KOPT-K1 (cell line): Measurements from ENCODE around the gene IL1A.
"Not testable (repeated sequence)": the region's sequence is repeated elsewhere in the genome, so short reads cannot be mapped to it uniquely, and the experiment has no call there.

ENCODE experiments used
- H3K27ac ChIP-seq: fragments of 200-600 bp; sonication (generic); 2 replicates; pipeline ENCODE4 v1.5.1; 2016; ENCODE audit warnings: antibody characterized with exemption, mild to moderate bottlenecking, low read depth, low read length; ENCODE audit not compliant: poor library complexity, severe bottlenecking
- H3K36me3 ChIP-seq: fragments of 200-600 bp; sonication (generic); 2 replicates; pipeline ENCODE4 v1.5.1; 2017; ENCODE audit warnings: antibody characterized with exemption, mild to moderate bottlenecking, low read length, moderate library complexity; ENCODE audit not compliant: insufficient read depth
- H3K9me3 ChIP-seq: fragments of 200-600 bp; sonication (generic); 2 replicates; pipeline ENCODE4 v1.5.1; 2017; ENCODE audit warnings: antibody characterized with exemption, low read length, mild to moderate bottlenecking; ENCODE audit not compliant: insufficient read depth, poor library complexity, severe bottlenecking

The IL1A gene, protein sequence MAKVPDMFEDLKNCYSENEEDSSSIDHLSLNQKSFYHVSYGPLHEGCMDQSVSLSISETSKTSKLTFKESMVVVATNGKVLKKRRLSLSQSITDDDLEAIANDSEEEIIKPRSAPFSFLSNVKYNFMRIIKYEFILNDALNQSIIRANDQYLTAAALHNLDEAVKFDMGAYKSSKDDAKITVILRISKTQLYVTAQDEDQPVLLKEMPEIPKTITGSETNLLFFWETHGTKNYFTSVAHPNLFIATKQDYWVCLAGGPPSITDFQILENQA

DNA sequence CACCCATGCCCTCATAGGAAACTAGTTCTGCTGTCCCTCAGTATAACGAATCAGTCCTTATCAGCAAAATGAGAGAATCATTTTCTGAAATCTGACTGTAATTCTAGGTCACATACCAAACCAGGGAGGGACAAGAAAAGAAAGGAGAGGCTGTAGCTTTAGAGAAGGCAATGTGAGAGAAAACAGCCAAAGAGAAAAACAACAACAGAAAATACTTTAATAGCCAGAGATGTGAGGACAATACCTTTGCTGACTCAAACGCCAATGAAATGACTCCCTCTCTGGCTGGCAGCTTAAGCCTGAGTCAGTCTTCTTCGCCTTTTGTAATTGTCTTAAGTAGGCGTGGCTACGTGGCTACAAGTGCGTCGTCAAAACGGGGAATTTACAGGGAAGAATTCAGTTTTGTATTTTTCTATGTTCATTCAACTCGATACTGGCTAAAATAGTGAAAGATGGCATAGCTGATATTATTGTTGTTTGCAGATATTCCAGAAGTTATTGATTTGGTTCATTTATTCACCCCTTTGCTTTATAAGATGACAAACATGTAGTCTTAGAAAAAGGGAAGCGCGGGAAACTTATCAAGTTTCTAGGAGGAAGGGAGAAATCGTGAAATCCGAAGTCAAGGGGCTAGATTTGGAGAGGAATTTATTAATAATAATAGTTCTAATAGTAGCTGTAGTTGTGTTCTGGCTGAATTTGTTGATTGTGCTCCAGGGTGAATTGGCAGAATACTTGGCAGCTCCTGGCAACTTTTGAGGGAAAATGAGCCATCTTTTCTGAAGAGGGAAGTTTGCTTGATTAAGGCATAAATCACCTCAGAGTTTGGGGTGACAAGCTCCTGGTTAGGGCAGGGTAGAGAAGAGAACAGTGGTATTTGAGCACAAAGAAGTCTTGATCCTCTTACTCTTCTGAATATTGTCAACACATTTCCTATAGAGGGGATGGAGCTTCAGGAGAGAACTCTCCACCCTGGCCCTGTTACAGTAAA is at the start of gene IL1A:
Gene IL1A (minus strand): TSS at position 295 of the 991 bp plus-strand sequence. CDS start 723 bp downstream, outside the sequence.
- Histone ChIP-seq H3K27ac (no peak within 1 kb of the TSS), H3K36me3 (no peaks in the 10 kb centered on the region), H3K9me3 (no peaks in the 10 kb centered on the region)

- H3K9me3 ChIP-seq = no peaks in the 10 kb centered on the region
- no peaks in the 10 kb centered on the region for H3K36me3 ChIP-seq
- H3K27ac ChIP-seq = no peak overlapping the region
These were observed 49.7 kb upstream of the IL1A start for GRCh38 chr2:112833976-112834375.

- H3K9me3 ChIP-seq, H3K27ac ChIP-seq: not testable (repeated sequence)
These were observed 49.3 kb upstream of the IL1A start for GRCh38 chr2:112833639-112833931.

DNA sequence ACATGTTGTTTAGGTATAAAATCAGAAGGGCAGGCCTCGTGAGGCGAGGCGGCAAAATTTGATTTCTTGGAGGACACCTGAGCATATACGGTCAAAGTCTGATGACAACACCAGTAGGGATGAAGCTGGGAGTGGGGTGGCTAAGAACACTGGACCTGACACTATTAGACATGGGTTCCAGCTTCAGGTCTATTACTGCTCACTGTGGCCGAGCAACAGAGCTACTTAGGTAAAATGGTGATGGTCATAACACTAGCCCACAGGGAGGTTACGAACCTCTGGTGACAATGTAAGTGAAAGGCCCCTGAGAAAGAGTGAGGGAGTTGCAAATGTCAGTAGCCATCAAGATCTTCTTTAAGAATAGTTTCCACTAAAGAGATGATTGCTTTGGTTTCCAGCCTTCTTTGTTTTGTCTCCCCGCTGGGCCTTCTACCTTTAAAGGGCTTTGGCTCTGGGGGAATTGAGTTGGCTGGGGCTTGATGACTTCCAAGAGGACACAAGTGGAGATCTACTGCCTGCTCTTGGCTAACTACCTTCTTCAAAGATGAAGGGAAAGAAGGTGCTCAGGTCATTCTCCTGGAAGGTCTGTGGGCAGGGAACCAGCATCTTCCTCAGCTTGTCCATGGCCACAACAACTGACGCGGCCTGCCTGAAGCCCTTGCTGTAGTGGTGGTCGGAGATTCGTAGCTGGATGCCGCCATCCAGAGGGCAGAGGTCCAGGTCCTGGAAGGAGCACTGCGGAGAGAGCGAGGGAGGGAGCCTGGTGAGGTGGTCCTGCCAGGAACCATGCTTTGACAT is 48.7 kb upstream of the IL1A start:
- Histone ChIP-seq H3K36me3 (no peaks in the 10 kb centered on the region), H3K27ac (no peak overlapping the region), H3K9me3 (no peaks in the 10 kb centered on the region)

More at GRCh38 chr2:112833639-112833931, 49.3 kb upstream of the IL1A start:
- not testable (repeated sequence) for H3K36me3 ChIP-seq

DNA sequence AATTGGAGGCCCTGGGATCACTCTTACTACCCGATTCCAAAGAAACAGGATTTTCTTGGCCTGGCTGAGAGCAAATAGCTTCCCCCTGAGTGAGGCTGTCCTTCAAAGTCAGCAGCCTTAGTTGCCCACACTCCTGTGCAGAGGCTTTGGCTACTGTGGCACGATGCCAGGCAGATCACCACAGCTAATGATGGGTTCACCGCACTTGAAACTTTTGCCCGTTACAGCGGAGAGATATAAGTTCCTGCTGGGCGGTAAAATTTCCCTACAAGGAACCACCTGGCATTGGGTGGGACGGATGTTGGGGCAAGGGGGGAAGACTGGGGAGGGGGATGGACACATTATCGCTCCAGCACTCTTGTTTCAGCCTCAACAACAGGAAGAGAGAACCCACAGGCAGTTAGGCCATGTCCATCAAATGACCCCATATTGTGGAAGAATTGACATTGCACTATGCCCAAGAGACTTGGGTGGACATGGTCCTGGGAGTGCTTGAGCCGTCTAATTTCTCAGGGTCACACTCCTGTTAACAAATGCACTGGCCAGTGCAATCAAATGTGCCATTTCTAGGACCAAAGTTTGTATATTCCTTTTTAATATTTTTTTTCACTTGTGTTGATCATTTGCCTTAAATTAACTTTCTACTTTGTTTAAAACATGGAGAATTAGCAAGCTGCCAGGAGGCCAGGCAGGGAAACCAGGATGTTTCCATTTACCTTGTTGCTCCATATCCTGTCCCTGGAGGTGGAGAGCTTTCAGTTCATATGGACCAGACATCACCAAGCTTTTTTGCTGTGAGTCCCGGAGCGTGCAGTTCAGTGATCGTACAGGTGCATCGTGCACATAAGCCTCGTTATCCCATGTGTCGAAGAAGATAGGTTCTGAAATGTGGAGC is 47.9 kb upstream of the IL1A start:
- H3K36me3 ChIP-seq = no peaks in the 10 kb centered on the region
- H3K27ac ChIP-seq = no peak overlapping the region
- H3K9me3 ChIP-seq = no peaks in the 10 kb centered on the region

- no peaks in the 10 kb centered on the region for H3K9me3 ChIP-seq
- no peaks in the 10 kb centered on the region for H3K36me3 ChIP-seq
- H3K27ac ChIP-seq = no peak overlapping the region
These were observed 47.2 kb upstream of the IL1A start for GRCh38 chr2:112831513-112831845.

DNA sequence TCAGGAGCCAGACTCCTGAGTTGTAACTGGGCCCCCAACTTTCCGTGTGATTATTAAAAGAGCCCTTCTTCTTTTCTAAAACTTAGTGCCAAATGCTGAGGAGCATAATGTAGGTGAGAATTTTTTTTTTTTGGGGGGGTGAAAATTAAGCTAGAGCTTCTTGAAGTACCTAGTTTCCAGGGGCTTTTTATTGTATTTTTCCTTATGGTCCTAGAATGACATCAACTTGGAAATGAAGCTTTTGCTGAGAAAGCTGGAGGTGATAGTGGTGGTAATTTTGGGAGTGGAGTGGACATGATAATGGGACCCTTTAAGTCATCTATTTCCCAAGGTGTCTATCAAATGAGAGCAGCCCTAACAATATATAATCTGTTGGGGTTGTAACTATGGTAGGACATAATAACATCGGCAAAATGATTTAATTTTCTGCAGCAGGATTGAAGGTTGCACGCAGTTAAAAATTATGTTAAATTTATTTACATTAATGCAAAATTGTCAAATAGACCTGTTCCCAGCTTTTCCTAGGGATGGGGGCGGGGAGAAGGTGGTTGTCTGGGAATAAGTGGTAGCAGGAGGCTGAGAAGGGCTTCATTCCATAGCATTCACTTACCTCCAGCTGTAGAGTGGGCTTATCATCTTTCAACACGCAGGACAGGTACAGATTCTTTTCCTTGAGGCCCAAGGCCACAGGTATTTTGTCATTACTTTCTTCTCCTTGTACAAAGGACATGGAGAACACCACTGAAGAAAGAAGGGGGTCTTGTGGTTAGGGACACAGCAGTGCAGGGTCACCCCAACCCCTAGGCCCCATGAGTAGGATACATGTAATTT is 46.6 kb upstream of the IL1A start:
- Histone ChIP-seq H3K9me3 (no peaks in the 10 kb centered on the region), H3K27ac (no peak overlapping the region), H3K36me3 (no peaks in the 10 kb centered on the region)

DNA sequence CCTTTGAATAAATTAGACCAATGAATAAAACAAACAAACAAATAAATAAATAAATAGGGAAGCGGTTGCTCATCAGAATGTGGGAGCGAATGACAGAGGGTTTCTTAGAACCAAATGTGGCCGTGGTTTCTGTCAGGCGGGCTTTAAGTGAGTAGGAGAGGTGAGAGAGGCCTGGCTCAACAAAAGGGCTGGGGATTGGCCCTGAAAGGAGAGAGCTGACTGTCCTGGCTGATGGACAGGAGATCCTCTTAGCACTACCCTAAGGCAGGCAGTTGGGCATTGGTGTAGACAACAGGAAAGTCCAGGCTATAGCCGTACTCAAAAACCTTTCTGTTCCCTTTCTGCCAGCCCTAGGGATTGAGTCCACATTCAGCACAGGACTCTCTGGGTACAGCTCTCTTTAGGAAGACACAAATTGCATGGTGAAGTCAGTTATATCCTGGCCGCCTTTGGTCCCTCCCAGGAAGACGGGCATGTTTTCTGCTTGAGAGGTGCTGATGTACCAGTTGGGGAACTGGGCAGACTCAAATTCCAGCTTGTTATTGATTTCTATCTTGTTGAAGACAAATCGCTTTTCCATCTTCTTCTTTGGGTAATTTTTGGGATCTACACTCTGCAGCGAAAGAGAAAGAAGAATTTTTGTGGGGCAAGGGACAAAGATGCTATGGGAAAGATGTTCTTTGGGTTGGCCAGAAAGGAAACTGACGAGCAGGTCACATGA is 45.8 kb upstream of the IL1A start:
- Histone ChIP-seq H3K36me3 (no peaks in the 10 kb centered on the region), H3K27ac (no peak overlapping the region), H3K9me3 (no peaks in the 10 kb centered on the region)

DNA sequence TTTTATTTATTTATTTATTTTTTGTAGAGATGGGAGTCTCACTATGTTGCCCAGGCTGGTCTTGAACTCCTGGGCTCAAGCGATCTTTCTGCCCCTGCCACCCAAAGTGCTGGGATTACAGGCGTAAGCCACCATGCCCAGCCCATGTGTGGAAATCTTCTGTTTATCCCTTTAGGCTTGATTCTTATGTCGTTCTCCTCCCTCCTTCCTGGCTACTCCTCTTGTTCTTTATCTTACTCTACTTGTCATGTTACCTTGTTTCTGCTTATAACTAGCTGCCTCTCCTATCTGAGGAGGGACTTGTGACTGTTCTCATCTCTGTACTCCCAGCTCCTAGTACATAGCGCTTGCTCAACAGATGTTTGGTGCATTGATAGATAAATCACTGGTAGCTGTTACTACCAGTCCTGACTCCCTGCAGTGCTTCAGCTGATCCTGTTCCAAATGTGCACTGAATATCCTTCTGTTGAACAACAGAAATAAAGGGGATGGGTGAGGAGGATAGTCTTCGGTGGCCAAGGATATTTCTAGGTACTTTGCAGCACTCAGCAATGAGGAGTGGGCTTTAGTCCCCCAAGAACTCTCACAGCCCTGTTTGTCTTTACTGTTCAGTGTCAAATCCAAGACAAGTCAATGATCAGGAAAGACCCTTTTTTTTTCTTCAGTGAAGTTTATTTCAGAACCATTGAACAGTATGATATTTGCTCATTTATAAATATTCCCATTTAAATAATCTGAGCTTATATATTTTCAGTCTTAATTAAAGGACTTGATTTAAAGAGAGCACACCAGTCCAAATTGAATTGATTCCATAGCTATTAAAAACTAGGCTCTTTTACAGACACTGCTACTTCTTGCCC is 45.0 kb upstream of the IL1A start:
- H3K27ac ChIP-seq = no peak overlapping the region
- no peaks in the 10 kb centered on the region for H3K36me3 ChIP-seq
- no peaks in the 10 kb centered on the region for H3K9me3 ChIP-seq

- no peaks in the 10 kb centered on the region for H3K36me3 ChIP-seq
- H3K9me3 ChIP-seq = no peaks in the 10 kb centered on the region
- H3K27ac ChIP-seq = no peak overlapping the region
These were observed 44.0 kb upstream of the IL1A start for GRCh38 chr2:112828251-112828691.

- Histone ChIP-seq H3K27ac (no peak overlapping the region), H3K9me3 (no peaks in the 10 kb centered on the region), H3K36me3 (no peaks in the 10 kb centered on the region)
These were observed 43.4 kb upstream of the IL1A start for GRCh38 chr2:112827604-112828185.

DNA sequence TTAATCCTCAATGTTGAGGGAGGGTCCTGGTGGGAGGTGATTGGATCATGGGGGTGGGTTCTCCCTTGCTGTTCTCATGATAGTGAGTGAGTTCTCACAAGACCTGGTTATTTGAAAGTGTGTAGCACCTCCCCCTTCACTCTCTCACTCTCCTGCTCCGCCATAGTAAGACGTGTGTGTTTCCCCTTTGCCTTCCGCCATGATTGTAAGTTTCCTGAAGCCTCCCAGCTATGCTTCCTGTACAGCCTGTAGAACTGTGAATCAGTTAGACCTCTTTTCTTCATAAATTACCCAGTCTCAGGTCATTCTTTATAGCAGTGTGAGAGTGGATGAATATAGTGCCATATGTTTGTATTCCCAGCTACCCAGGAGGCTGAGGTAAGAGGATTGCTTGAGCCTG is 42.7 kb upstream of the IL1A start:
- no peaks in the 10 kb centered on the region for H3K36me3 ChIP-seq
- H3K27ac ChIP-seq = no peak overlapping the region
- H3K9me3 ChIP-seq = no peaks in the 10 kb centered on the region
